GM12875 (cell line): ENCODE measurements around the gene ZNF446.

Experiments
- H3K4me3 ChIP-seq: one replicate; pipeline ENCODE4 v1.5.1; 2011; ENCODE audit warnings: low read depth, low read length, control low read depth
- CTCF ChIP-seq: IDR thresholded peaks from 2 replicates; pipeline ENCODE4 v1.5.1; 2011; ENCODE audit warnings: low read depth, mild to moderate bottlenecking, control low read depth, inconsistent platforms, low read length, moderate library complexity, borderline replicate concordance; ENCODE audit not compliant: insufficient read depth

The ZNF446 gene

GRCh38 chr19:58473775-58474174 lies 2.4 kb upstream of the ZNF446 start:
- no peak overlapping the region for H3K4me3 ChIP-seq
- TF ChIP-seq CTCF, result no peak

GRCh38 chr19:58474291-58474996 lies 1.7 kb upstream of the ZNF446 start:
- no peak for TF ChIP-seq CTCF
- H3K4me3 ChIP-seq, result no peak overlapping the region

GRCh38 chr19:58474997-58475713 lies 997 bp upstream of the ZNF446 start:
- no peak for TF ChIP-seq CTCF
- H3K4me3 ChIP-seq, result peak overlapping the region; percentile 63

GRCh38 chr19:58476498-58477015 lies 405 bp downstream of the ZNF446 start:
- TF ChIP-seq CTCF, result no peak
- peak overlapping the region; percentile 63 for H3K4me3 ChIP-seq

GRCh38 chr19:58477130-58477529 lies 978 bp downstream of the ZNF446 start:
- no peak overlapping the region for H3K4me3 ChIP-seq
- TF ChIP-seq CTCF, result no peak

- TF ChIP-seq CTCF, result no peak
- no peak overlapping the region for H3K4me3 ChIP-seq
These were observed 1.7 kb downstream of the ZNF446 start for GRCh38 chr19:58477871-58478270.

- no peak overlapping the region for H3K4me3 ChIP-seq
- no peak for TF ChIP-seq CTCF
These were observed 3.2 kb downstream of the ZNF446 start for GRCh38 chr19:58479303-58479702.
